SW 1271 (cell line): ENCODE measurements around the gene FLCN.
"Not testable (repeated sequence)": the region's sequence is repeated elsewhere in the genome, so short reads cannot be mapped to it uniquely, and the experiment has no call there.

ENCODE experiments used
- DNase-seq, 2 experiments: peaks; one replicate each; lab custom pipeline; 2025; lab: John Stamatoyannopoulos, UW

FLCN gene

DNA sequence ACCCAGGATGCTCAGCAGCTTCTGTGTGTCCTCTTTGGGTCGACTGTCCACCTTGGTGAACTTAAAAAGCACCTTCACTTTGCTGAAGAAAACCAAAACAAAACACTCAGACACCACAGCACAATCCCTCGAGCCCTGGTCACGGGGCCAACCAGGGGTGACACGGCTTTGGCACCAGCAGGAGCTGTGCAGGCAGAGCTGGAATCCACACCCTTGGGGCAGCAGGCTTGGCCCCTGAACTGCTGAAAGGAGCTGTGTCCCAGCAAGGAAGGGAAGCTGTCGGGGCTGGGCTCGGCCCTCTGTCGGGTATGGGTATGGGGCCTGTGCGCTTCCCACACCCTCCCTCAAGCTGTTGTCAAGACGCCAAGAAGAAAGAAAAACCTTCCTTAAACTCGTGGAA is 23.2 kb downstream of the FLCN start:
- DNase-seq = no peak

DNA sequence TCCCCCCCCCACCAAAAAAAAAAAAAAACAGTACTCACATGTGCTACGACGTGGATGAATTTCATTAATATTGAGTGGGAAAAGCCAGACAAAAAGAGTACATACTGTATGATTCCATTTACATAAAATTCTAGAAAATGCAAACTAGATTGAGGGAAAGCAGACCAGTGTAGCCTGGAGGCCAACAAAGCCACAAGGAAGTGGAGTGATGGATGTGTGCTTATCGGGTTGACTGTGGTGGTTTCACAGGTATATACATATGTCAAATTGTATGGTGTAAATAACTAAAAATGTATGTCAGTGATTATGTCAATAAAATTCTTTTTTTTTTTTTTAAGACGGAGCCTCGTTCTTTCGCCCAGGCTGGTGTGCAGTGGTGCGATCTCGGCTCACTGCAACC is 29.0 kb downstream of the FLCN start:
- no peak for DNase-seq

DNA sequence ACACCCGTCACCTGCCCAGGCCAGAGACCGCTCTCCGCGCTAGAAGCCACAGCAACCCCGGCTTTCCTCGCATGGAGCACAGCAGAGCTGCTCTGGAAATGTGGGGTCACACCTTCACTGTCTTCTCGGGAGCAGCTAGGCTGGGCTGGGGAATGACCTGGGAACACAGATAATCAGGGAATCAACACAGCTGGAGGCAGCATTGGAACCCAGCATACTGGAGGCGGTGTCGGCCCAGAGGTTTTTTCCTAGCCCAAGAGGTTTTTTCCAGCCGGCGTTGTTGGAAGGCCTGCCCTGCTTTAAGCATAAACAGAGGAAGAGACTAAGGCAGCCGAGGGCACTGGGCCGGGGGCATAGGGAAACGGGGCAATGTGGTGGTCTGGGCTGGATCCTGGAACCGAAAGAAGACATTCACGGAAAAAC is 30.0 kb downstream of the FLCN start:
- DNase-seq = no peak

DNA sequence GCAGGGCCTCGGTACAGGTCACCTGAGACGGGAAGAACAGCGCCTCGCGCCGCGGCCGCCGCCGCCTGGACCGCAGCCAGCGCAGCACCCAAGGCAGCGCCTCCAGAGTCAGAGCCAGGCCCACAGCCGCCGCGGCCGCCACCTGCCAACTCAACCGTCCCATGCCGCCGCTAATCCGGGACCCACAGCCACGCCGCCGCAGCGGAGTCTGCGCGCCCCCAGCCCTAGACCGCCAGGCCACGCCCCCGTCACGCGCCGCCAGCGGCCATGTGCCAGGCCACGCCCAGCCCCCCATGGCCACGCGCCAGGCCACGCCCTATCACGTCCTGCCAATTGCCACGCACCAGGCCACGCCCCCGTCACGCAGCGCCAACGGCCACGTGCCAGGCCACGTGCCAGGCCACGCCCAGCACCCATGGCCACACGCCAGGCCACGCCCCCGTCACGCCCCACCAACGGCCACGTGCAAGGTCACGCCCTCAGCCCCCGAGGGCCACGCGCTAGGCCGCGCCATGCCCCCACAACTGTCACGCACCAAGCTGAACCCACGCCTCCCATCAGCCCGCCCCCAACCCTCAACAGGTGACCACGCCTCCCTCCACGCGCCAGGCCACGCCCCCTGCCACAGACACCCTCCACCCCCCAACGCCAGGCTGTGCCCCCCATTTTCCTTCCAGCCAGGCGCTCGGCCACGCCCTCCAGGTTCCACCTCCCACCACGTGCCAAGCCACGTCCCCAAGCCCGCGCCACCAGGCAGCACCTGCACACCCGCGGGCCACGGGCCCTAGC is 30.6 kb downstream of the FLCN start, which contains the start of gene PLD6:
PLD6 (minus strand) TSS at position 210 of the 789 bp plus-strand sequence; CDS start at position 163, 47 bp downstream.
- peak; percentile 37 to 62 for DNase-seq

DNA sequence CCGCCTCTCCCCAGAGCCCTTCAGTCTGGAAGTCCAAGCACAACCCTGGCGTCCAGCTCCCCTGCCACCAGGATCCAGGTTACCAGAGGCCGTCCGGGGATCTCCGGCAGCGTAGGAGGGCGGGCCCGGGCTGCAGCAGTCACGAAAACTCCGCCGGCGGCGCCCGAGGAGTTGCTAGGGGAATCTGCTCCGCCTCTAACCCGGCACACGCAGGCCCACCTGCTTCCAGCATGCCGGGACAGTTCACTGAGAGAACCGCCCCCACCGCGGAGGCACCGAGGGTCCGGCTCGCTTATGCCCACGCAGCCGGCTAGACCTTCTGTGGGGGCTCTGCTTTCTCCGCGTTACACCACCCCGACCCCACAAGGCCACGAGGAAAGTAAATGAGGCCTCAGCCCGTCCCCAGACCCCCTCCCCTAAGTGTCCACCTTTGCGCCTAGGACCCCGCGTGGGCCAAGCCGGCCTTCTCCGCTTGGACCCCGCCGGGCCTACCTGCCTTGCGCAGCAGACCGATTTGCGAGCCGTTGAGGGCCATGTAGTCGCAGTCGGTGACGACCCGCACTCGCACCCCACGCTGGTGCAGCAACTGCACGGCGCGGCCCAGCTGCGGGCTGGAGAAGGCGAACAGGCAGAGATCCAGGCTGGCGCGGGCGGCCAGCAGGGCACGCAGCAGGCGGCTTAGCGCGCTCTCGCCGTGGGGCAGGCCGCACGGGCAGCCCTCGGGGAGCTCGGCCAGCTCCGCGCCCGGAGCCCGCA is 31.4 kb downstream of the FLCN start:
- no peak for DNase-seq

DNA sequence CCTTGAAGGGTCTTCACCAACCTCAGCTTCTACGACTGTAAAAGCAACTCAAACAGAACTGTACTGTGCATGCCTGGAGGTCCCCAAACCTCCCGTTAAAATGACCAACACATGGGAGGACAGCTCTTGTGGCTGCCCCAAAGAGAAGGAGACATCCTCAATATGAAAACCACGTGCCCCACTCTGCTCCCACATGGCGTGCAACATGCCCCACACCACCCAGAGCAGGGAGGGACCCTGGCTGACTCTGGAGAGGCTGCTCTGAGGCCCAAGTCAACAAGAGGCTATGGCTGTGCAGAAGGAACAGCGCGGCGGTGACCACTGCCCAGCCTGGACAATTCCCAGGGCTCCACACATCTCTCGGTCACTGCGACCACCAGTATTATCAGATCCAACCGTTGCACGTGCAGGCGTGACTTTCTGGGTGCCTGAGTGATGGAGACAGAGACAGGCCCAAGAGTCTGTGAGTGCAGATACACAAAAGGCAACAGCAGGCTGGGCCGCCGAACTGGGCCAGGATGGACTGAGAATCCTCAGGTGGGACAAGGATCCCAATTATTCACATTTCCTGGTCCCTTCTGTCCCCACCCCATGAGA is 32.2 kb downstream of the FLCN start:
- no peak for DNase-seq

DNA sequence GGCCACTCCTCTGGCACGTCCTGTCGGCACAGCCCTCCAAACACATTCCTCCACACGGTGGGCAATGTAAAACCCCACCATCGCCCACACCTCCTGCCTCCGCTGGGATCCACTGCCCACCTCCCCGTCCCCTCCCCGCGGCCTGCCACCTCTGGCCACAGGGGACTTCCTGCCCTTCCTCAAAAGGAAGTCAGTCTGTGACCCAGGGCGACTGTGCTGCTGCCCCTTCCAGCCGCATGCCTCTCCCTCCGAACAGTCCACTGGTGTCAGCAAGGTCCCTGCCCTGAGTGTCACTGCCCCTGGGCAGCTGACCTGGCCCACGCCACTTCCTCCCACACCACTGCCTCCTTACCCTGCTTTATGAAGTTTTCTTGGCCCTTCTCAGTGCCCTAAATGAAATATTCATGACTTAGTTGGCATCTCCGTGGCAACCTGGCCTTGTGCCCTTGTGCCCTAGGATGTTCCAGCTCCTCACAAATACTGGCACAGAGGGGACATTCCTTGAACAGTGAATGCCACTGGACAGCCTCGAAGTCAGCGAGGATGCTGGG is 32.9 kb downstream of the FLCN start:
- DNase-seq = no peak

DNA sequence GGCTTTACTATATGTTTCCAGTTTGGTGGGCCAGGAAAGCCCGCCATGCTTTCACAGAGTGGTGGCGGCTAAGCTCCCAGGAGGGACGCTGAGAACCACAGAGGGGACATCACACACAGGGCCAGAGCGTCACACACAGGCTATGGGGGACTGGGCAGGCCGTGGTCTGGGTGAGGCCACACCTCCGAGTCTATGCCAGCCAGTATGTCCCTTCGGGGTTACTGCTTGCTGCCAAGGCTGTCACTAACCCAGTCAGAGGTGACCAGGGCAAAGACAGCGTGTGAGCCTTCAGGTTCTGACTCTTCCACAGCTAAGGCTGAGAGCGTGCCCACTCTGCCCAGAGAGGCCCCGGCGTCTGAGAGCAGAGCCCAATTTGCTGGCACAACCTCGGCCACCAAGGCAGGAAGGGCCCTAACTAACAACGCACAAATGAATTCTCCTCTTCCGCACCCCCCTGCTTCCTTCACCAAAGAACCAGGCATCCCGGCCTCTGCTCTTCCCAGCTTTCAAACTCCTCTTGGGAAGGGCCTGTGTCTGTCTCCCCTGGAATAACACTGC is 33.7 kb downstream of the FLCN start:
- no peak for DNase-seq

DNA sequence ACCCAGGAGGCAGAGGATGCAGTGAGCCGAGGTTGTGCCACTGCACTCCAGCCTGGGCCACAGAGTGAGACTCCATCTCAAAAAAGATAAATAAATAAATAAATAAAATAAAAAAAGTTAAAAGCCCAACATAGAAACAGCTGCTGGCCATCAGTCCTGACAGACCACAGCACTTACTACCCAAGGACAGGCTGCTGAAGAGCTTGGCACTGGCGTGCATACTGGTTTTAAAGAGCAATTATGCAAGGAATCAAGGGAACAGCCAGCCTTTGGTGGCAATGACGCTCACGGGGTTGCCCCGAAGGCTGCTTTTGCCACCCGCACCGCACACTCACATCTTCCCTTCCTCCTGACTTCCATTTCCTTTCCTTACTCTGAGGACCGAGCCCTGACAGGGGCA is 35.1 kb downstream of the FLCN start:
- DNase-seq = no peak

DNA sequence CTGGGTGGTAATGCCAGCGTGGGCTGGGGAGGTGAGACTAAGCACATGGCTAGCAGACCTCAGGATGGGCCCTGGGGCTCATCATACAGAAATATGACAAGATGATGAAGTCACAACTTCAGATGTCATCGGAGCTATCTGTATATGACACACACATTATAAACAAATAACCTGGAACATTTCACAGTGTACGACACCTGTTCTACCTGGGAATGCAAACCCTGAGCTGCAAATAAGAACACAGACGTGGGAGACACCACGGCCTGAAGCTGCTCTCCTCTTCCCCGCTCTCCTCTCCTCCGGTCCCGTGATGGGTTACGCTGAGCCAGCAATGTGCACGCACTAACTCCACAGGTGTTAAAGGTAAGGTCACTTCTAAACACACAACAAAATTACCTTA is 35.7 kb downstream of the FLCN start:
- DNase-seq = no peak

DNA sequence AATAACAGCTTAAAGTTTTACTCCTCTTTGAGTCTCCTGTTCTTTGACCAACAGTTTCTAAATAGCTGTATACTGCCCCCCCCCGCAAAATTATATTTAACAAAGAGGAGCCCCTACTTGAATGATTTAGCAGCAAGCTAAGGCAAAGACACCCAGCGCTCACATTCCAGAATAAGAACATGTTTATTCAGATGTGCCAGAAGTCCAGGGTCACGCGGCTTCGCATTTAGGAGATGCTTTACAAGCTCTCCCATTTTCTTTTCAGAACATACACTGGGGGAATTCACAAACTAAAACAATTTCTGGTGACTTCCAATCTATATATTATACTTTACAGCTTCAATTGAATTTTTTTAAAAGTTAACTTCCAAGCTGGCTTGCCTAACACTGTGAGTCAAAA is 36.1 kb downstream of the FLCN start:
- DNase-seq = no peak

DNA sequence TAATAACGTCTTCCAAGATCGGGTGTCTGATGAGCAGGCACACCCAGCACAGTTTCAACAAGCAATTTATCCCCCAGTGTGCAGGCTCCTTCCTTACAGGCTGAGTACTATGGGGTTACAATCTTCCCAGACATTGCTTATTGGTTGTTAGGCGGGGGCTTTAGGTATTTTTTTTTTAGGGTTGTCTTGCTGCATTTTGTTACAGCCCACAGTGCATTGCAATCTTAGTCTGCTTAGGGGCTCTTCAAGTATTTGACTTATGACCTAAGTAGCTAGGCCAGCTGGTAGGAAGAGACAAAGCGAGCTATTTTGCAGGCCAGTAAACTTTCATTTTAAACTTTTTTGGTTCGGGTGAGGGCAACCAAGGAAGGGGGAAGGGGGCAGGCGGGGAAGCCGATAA is 36.7 kb downstream of the FLCN start:
- DNase-seq = no peak

DNA sequence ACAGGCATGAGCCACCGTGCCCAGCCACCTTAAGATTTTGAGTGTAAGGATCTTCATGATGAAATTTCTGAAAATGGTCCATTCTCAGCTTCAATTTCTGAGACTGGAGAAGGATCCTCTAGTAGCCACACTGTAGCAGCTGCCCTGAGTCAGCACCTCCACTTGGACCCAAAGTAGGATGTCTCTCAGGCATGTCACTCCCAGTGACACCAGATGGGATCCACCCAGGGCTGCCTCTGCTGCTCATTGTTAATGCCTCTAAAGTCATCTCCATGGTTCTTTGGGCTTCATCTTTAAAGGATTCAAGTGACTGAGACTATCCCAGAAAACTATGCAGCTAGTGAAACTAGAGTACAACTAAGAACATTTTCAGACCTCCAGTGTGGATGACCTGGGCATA is 38.7 kb downstream of the FLCN start:
- no peak for DNase-seq

DNA sequence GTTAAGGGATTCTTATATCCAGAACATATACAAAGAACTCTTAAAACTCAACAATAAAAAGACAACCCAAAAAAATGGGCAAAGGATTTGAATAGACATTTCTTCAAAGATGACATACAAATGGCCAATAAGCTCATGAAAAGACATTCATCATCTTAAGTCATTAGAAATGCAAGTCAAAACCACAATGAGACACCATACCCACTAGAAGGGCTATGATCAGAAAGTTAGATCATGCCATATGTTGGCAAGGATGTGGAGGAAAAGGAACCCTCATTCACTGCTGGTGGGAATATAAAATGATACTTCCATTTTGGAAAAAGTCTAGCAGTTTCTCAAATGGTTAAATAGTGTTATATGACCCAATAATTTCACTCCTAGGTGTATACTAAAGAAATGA is 40.2 kb downstream of the FLCN start:
- no peak for DNase-seq

DNA sequence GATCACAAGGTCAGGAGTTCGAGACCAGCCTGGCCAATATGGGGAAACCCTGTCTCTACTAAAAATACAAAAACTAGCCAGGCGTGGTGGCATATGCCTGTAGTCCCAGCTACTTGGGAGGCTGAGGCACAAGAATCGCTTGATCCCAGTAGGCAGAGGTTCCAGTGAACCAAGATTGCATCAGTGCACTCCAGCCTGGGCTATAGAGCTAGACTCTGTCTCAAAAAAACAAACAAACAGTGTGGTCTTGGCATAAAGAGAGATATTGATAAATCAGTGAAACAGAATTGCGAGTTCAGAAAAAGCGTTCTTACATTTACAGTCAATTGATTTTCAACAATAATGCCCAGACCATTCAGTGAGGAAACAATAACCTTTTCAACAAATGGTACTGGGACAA is 41.5 kb downstream of the FLCN start:
- not testable (repeated sequence) for DNase-seq

DNA sequence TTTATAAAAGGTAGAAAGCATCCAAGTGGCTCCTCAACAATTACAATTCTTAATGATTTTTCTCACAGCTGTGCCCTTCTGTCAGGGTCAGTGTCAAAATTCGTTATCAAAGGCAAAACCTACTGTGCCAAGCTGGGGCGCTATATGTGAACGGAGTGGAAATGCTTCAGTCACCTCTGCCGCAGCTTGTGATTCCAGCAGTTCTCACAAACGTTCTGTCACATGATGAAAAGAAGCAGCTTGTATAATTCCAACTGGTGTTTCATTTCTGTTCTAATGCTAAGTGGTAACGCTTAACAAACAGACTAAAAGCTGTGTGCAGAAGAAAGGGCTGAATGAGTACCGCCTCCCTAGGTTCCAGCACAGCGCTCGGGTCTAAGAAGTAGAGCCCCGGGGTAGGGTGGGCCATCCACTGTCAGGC is 45.0 kb downstream of the FLCN start:
- no peak for DNase-seq

DNA sequence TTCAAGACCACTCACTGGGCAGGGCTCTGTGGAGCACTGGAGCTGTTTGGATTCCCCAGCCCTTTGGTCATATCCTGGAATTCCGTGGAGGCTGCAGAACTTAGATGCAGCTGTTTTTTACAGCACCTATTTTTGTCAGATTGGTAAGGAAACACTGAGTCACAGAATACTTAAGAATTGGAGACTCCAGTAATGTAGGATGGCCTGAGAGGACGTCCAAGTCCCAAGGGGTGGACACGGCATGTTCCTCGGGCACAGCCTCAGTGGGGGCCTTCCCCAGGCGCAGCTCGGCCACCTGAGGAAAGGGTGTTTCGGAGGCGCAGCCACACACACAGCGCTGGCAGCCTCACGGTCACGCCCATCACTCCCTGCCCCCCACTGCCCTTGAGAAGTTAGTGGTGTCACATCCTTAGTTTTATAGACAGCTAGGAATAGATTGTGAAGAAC is 45.6 kb downstream of the FLCN start:
- DNase-seq = peak; percentile 85 to 89

DNA sequence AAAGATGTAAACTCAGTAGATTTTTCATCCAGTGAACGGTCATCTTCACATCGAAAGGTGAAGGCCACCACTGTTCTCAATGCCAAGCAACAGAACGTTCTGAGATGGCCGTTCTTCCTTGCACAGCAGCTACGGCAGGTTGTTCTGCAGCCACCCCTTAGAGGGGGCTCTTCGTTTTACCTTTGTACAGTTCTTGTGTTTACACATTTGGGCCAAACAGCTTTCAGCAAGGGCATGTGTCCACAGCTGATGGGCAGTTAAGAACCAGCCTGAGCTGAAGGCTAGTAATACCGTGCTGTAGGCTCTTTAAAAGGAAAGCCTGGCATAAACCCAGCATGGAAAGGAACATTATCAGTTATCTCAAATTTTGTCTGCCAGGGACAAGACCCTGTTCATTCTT is 46.8 kb downstream of the FLCN start:
- DNase-seq = no peak

DNA sequence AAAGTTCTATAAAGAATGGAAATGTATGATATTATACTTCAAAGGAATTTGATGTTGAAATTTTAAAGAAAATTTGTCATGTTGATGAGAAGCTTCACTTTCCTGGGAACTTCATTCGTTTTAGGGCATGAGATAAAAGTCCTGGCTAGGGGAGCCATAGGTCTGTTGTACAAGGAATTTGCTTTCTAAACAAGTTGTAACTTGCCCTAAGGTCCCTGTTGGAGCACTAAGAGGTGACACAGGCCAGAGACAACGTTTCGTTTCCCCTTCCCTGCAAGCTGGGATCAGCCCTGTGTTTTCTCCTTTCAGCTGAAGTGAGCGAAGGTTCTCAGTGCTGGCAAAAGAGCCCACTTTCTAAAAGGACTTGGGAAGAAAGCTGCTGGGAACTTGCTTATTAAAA is 47.4 kb downstream of the FLCN start:
- DNase-seq = no peak

DNA sequence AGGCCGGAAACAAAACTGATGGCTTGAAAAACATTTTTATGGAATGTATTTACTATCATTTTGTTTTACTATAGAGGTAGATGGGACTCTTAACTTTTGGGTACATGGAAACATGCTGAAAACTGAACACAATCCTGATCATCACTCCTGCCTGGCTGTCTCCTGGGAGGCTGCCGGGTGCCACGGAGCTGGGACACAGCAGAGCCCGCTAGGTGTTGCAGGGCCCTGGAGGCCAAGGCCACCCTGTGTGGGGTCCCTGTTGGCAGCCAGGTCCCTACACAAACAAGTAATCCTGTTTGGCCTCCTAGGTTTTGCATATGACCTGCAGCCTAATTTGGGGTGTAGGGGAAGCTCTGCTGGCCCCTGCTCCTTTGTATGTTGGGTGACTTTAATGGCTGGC is 48.4 kb downstream of the FLCN start:
- no peak for DNase-seq

DNA sequence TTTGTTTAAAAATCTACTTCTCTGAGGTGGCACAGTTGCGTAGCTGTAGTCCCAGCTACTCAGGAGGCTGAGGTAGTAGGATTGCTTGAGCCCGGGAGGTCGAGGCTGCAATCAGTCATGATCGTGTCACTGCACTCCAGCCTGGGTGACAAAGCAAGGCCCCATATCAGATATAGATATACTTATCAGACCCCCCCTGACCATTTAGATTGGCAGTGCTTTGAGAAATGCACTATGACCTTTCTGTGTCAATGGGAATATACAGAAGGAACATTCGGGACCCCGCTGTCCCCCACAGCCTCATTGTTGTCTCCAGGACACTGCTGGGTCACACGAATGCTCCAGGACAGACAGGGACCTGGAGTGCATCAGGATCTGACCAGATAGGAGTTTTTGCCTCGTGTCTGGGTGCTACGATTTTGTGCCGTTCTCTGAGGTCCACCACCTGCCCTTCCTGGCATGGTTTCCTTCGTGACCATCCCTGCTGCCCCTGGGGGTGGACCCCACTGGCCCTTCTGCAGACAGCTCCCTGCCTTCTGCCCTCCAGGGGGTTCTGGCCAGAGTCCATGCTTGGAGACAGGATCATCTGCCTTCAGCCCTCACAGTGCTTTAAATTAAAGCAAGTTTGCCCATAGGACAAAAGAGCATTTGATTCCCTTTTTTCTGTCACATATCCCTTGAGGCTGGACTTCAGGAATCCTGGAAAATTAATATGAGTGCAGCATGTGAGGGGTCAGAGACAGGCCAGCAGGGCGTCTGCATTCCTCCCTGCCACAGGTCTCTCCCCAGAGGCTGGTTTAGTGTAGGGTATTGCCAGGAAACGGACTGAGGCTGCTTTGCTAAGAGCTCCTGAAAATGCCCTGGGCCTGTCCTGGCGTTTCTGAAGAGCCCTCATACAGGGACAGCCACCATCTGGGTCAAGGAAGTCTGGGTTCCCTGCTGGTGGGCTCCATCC is 50.1 kb downstream of the FLCN start:
- DNase-seq = no peak
